HG03097 (cell line): Measurements from ENCODE around the gene ST7L.

Experiments
- ATAC-seq: cut with Tn5 transposase; IDR thresholded peaks from one replicate; pipeline ENCODE4 v1.9.1; 2021; ENCODE audit not compliant: unreplicated experiment, low FRiP score

ST7L gene

GRCh38 chr1:112618114-112618720, 724 bp downstream of the ST7L start:
- no peak for ATAC-seq

GRCh38 chr1:112614460-112615065, 4.4 kb downstream of the ST7L start:
- no peak for ATAC-seq

GRCh38 chr1:112605633-112606327, 13.2 kb downstream of the ST7L start:
- ATAC-seq = no peak

GRCh38 chr1:112603541-112603940, 15.4 kb downstream of the ST7L start:
- no peak for ATAC-seq

- no peak for ATAC-seq
Observed at GRCh38 chr1:112603012-112603411, 15.9 kb downstream of the ST7L start.

GRCh38 chr1:112599477-112599876, 19.5 kb downstream of the ST7L start:
- ATAC-seq = no peak

GRCh38 chr1:112594208-112594876, 24.6 kb downstream of the ST7L start:
- ATAC-seq = no peak

GRCh38 chr1:112589766-112590165, 29.2 kb downstream of the ST7L start:
- no peak for ATAC-seq

- ATAC-seq = no peak
Observed at GRCh38 chr1:112583366-112583765, 35.6 kb downstream of the ST7L start.

- ATAC-seq = no peak
Observed at GRCh38 chr1:112581586-112582192, 37.3 kb downstream of the ST7L start.

- ATAC-seq = no peak
Observed at GRCh38 chr1:112579801-112580510, 39.0 kb downstream of the ST7L start.

- ATAC-seq = no peak
Observed at GRCh38 chr1:112576240-112576639, 42.7 kb downstream of the ST7L start.

GRCh38 chr1:112575154-112575804, 43.7 kb downstream of the ST7L start:
- ATAC-seq = no peak

- ATAC-seq = no peak
Observed at GRCh38 chr1:112565800-112566199, 53.1 kb downstream of the ST7L start.

- no peak for ATAC-seq
Observed at GRCh38 chr1:112564081-112564480, 54.9 kb downstream of the ST7L start.

GRCh38 chr1:112563341-112563740, 55.6 kb downstream of the ST7L start:
- ATAC-seq = no peak

GRCh38 chr1:112558634-112559033, 60.3 kb downstream of the ST7L start:
- no peak for ATAC-seq

GRCh38 chr1:112557385-112557784, 61.6 kb downstream of the ST7L start:
- ATAC-seq = no peak

- no peak for ATAC-seq
Observed at GRCh38 chr1:112554411-112554810, 64.5 kb downstream of the ST7L start.

GRCh38 chr1:112549590-112549989, 69.4 kb downstream of the ST7L start:
- no peak for ATAC-seq
